ENCODE results near the gene RDH11.

DNA sequence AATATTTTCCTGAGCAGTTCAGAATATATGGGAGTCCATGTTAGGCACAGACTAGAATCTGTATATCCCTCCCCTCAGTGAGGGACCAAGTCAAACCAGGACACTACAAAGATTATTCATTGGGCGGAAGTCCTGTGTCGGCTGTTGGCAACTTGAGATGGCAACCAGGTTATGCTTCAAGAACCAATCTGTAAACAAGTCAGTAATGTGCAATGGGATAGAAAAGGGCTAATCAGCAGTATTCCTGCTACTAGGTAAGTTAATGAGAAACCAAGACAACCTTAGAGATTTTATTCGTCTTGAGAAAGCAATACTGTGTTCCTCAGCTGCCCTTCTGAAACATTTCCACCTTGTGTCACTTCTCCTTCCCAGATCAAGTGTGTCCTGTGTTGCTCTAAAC lies 49.4 kb downstream of the RDH11 start:
- TF ChIP-seq EP300 (IDR thresholded peaks at IDR 0.05) (no peak), POLR2A (IDR thresholded peaks at IDR 0.05) (no peak)
- TF ChIP-seq, protein P1, sequence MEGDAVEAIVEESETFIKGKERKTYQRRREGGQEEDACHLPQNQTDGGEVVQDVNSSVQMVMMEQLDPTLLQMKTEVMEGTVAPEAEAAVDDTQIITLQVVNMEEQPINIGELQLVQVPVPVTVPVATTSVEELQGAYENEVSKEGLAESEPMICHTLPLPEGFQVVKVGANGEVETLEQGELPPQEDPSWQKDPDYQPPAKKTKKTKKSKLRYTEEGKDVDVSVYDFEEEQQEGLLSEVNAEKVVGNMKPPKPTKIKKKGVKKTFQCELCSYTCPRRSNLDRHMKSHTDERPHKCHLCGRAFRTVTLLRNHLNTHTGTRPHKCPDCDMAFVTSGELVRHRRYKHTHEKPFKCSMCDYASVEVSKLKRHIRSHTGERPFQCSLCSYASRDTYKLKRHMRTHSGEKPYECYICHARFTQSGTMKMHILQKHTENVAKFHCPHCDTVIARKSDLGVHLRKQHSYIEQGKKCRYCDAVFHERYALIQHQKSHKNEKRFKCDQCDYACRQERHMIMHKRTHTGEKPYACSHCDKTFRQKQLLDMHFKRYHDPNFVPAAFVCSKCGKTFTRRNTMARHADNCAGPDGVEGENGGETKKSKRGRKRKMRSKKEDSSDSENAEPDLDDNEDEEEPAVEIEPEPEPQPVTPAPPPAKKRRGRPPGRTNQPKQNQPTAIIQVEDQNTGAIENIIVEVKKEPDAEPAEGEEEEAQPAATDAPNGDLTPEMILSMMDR (IDR thresholded peaks at IDR 0.05) = no peak
